HCT116 (cell line): ENCODE results near the gene BMP2.

ENCODE experiments used
- EGR1 ChIP-seq: IDR thresholded peaks from 2 replicates; pipeline ENCODE4 v1.6.1; 2012; ENCODE audit warnings: low read depth
- EZH2phosphoT487 ChIP-seq: fragments of 200-600 bp; IDR thresholded peaks from 2 replicates; pipeline ENCODE4 v1.6.1; 2018; ENCODE audit warnings: antibody characterized with exemption, borderline replicate concordance
- JUND ChIP-seq: IDR thresholded peaks from 2 replicates; pipeline ENCODE4 v1.6.1; 2012
- POLR2A ChIP-seq: IDR thresholded peaks from 2 replicates; pipeline ENCODE4 v1.7.0; 2011; ENCODE audit warnings: borderline replicate concordance; ENCODE audit not compliant: insufficient read depth, insufficient read length; ENCODE audit errors: extremely low read depth
- SP1 ChIP-seq: IDR thresholded peaks from 2 replicates; pipeline ENCODE4 v1.6.1; 2012; ENCODE audit warnings: low read depth
- TF ChIP-seq, protein P1 (sequence below), 3 experiments: fragments of 200-600 bp in 1 of 3; sonication (generic) in 1 of 3; IDR thresholded peaks in 2 of 3; conservative IDR thresholded peaks in 1 of 3; 2 replicates each; pipeline ENCODE4 v1.5.1; 2012 to 2017; ENCODE audit warnings: low read depth in 2 of 3, low read length in 2 of 3, antibody characterized with exemption in 1 of 3, borderline replicate concordance in 1 of 3, control low read depth in 1 of 3, mild to moderate bottlenecking in 1 of 3, mixed read lengths in 1 of 3, mixed run types in 1 of 3, moderate library complexity in 1 of 3; ENCODE audit not compliant: insufficient read depth in 1 of 3

DNA sequence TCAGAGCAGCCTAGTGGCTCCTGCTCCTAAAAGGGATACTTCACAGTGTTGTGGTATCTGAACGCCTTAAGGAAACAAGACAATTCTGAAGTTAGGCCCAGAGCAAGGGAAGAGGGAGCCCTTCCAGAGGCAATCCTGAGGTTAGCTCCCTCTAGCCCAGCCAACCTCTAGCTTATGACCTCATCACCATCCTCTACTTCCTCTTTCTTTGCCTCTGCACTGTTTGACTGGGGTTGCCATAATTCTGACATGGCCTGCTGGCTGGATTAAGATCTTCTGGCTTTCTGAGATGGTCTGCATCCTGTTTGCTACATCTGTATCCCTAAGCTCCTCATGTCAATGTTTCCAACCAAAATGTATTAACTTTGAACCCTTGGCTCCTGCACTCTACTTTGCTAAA lies 23.3 kb upstream of the BMP2 start:
- TF ChIP-seq POLR2A (no peak), EGR1 (no peak), SP1 (no peak), EZH2phosphoT487 (no peak), JUND (no peak)
- TF ChIP-seq, protein P1, sequence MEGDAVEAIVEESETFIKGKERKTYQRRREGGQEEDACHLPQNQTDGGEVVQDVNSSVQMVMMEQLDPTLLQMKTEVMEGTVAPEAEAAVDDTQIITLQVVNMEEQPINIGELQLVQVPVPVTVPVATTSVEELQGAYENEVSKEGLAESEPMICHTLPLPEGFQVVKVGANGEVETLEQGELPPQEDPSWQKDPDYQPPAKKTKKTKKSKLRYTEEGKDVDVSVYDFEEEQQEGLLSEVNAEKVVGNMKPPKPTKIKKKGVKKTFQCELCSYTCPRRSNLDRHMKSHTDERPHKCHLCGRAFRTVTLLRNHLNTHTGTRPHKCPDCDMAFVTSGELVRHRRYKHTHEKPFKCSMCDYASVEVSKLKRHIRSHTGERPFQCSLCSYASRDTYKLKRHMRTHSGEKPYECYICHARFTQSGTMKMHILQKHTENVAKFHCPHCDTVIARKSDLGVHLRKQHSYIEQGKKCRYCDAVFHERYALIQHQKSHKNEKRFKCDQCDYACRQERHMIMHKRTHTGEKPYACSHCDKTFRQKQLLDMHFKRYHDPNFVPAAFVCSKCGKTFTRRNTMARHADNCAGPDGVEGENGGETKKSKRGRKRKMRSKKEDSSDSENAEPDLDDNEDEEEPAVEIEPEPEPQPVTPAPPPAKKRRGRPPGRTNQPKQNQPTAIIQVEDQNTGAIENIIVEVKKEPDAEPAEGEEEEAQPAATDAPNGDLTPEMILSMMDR (IDR thresholded peaks at IDR 0.05 in 2 of 3, conservative IDR thresholded peaks at IDR 0.05 in 1 of 3; ENCODE audit: borderline replicate concordance in 1 of 3, insufficient read depth in 1 of 3, low read depth in 2 of 3, low read length in 2 of 3), result no peak
